SK-N-DZ (cell line): ENCODE results near the gene IGF2.

Experiments used
- DNase-seq: peaks from one replicate; pipeline ENCODE4 v3.0.0-alpha.2; 2015; ENCODE audit warnings: low spot score

The IGF2 gene

GRCh38 chr11:2104524-2105440 is 34.4 kb downstream of the IGF2 start:
- no peak for DNase-seq

DNA sequence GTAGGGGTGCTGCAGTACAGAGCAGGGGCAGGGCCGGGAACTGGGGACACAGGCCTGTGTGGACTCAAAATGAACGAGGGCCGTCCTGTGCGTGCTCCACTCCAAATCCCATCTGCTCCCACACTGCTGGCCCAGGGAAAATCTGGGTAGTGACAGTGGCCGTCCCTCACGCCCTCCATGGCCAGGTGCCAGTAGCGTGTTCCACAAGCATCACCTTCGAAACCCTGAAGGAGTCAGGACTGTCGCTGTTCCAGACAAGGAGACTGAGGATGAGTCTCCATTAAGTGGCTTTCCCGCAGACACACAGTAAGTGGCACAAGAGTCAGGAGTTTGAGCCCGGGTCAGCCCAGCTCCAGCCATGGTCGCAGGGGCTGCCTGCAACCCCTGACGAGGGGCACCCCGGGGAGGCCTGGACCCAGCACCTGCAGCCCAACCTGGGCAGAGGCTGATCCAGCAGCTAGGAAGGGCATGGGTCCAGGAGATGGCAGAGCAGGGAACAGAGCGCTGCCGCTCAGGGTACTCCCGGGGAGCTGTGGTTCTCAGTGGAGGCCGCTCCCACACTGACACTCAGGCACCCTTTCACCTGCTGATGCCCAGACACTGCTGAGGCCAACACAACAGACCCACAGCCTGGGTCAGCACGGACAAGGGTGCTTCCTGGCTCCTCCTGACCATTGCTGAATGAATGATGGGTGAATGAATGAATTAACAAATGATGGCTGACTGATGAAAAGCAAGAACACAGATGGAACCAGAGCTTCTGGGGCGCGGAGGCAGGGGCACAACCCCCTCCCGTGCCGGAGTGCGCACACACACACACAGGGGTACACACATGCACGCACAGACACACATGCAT is 35.3 kb downstream of the IGF2 start:
- DNase-seq = no peak

DNA sequence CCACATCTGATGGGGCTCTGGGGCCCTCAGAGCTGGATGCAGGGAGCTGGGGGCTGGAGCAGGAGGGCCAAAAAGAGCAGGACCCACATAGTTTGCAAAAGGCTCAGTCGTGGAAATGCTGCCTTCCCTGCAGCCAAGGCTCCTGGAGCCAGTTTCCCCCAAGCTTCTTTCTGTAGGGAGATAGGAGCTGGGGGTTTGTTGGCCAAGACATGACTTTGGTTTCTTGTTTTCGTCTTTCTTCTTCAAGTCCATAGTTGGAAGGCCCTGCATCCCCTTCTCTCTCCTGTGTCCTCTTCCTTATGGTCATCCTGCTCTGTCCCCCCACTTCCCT is 36.3 kb downstream of the IGF2 start:
- DNase-seq = no peak

DNA sequence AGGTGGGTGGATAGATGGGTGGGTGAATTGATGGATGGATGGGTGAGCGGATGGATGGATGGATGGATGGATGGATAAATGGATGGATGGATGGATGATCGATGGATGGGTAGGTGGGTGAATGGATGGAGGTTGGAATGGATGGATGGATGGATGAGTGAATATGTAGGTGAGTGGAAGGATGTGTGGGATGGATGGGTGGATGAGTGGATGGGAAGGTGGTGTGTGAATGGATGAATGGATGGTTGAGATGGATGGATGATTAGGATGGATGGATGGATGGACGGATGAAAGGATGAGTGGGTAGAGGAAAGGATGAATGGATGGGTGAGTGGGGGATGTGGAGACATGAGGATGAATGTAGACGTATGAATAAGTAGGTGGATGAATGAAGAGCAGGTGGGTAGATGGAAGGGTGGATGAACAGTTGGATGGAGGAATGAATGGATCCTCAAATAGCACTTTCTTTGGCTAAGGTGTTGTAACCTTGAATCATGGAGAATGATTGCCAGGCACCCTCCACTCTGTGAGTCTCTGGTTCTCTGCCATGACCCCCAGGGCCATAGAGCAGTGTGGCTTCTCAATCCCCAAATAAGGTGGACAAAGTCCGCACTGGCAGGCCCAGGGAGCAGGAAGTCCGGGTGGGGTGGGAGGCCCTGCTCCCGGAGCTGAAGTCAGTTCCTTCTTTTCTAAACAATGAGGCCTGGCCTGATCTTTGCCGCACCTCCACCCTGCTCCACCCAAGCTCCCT is 36.9 kb downstream of the IGF2 start:
- DNase-seq = no peak

- no peak for DNase-seq
Observed at GRCh38 chr11:2101171-2101675, 38.0 kb downstream of the IGF2 start.

GRCh38 chr11:2100361-2101170 is 38.6 kb downstream of the IGF2 start:
- no peak for DNase-seq

DNA sequence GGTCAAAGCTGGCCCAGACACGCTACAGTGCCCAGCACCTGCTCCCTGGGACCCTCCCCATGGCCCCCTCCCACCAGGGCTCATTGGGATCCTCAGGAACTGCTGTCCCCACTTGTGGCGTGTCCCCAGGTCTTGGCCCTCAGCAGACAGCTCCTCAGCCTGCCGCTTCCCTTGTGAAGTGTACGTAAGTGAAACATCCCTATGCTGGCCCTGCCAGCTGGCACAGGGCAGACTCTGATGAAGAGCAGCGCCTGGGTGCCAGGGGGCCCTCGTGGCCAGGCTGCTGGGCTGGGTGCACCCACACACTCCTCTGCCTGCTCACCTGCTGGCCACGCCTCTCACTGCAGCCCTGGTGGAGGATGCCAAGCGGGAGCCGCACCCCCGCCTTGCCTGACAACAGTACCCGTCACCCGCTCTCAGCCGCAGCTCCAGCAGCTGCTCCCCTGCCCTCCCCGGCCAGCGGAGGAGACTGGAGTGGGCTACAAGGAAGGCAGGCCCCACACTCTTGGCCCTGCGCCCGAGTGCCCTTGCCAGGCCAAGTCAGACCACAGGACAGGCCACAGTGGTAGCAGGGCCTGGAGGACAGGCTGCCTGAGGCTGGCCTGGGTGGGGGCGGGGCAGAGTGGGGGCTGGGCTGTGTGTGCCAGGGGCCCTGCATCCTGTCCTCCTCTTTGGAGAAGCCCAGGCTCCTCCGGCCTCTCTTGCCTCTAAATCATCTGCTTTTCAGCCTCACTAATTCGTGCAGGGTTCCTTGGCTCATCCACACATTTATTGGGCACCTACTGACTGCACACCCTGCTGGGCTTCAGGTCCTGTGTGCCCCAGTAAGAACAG is 39.5 kb downstream of the IGF2 start:
- no peak for DNase-seq

DNA sequence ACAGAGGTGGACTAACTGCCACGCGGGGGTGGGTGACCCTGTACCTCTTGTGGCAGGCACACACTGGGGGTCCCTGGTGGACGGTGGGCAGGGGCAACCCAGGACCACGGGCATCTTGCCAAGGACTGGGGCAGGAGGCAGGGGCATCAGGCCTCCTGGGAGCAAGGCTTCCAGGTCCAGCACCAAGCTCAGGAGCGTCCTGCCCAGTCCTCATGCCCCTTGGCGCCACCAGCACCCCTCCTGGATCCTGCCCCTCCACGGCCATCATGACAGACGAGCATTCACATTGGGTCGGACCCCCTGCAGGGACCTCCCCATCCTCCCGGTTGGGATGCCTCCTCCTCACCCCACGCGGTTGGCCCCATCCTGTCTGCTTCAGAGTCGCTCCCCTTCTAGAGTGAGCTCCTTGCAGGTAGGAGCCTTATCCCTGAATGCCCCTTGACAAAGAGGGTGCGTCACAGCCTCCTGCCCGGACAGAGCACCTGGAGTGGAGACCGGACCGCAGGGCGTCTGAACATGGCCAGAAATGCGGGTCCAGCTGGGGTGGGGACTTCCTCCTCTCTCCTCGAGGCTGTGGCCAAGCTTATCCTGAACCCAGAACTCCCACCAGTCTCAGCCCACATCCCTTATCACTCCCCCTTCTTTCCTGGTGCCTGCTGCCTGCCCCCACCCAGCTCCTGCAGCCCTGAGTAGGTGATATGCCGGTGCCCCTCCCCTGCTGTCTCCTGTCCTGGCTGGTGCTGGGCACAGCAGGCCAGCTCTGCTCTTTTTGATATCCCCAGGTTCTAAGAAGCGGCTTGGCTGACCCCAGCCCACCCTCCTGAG is 40.3 kb downstream of the IGF2 start:
- DNase-seq = no peak

DNA sequence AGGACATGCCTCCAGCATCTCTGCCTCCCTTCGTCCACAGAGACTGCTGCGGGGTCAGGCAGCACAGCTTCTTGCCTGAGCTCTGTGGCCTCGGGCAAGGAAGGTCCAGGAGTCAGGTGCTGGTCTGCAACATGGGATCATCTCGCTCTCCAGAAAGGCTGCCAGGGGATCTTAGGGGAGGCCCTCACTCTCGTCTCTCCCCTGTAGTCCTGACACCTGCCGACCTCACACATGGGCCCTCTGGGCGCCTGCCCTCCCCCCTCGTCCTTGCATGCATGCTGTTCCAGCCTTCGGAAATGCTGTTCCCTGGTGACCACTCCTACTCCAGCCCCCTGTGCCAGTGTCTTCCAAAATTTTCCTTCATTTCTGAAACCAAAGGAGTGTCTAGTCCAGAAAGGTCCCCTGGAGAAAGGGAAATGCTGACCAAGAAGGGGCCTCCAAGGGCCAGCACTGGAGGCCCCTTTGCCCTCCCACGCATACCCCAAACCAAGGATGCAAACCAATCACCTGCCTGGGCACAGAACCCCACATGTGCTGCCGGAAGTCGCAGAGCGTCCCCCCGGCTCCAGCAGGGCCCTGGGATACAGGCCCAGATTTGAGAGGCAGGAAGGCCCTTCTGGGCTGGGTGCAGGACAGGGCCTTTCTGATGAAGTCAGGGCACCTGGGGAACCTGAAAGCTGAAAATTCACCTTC is 41.0 kb downstream of the IGF2 start:
- DNase-seq = no peak

- no peak for DNase-seq
Observed at GRCh38 chr11:2097356-2097997, 41.7 kb downstream of the IGF2 start.

DNA sequence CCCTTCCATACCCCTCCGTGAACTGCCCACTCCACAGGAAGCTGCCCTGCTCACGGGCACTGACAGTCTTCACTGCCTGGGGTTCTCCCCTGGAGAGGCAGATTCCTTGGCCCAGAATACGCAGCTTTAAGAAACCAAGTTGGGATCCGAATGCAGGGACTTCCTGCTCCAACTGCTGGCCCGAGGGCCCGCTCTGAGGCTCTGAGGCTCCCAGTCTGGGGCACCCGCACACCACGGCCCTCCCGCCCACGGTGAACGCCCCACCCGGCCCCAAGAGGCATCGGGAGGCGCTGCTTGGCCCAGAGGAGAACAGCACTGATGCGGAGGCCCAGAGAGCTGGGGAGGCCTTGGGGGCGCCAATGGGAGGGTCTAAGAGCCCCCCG is 42.3 kb downstream of the IGF2 start:
- DNase-seq = no peak

DNA sequence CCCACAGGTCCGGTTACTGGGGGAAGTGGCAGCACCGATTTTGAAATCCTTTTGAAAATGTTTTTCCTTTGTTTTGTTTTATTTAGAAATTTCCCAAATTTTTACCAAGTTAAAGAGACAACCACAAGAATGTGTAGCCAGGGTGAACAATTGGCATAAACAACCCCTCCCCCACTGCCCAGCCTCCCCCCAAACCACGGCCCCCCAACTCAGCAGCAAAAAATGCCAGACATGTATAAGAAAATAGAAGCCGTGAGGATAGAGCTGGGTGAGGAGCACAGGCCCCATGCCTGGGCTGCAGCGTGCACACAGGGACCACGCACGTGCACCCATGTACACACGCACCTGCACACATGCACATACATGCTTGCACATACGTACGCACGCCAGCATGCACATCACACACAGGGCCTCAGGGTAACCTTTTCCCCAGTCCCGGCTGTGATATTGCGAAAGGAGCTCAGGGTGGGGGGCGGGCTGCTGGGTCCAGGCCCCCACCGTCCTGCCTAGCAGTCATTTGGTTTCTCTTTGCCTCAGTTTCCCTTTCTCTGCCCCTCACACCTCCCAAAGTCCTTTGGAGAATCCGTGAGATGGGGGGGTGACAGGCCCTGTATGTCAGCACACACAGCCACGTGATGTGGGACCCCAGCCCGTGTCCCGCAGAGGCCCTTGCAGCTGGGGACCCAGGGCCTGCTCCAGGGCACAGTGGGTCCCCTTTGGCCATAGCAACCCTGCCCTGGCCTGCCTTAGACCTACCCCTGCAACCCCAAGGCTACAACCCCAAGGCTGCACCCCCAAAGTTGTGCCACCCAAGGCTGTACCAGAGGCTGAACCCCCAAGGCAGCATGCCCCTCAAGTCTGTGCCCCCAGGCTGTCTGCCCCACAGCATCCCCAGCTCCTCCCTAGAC is 42.9 kb downstream of the IGF2 start:
- DNase-seq = no peak

- DNase-seq = no peak
Observed at GRCh38 chr11:2095542-2095941, 43.6 kb downstream of the IGF2 start.

DNA sequence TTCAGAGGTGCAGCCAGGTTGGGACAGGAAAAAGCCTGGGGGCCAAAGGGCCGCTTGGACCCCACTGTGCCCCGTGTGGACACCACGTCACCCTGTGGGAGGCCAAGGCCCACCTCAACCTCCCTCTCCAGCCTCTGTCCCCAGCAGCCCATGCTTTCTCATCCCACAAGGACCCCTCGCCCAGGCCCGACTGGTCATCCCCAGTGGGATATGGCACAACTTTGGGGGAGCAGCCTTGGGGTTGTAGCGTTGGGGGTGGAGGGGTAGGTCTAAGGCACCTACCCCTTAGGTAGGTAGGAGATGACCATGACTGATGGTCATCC is 44.0 kb downstream of the IGF2 start:
- DNase-seq = no peak

DNA sequence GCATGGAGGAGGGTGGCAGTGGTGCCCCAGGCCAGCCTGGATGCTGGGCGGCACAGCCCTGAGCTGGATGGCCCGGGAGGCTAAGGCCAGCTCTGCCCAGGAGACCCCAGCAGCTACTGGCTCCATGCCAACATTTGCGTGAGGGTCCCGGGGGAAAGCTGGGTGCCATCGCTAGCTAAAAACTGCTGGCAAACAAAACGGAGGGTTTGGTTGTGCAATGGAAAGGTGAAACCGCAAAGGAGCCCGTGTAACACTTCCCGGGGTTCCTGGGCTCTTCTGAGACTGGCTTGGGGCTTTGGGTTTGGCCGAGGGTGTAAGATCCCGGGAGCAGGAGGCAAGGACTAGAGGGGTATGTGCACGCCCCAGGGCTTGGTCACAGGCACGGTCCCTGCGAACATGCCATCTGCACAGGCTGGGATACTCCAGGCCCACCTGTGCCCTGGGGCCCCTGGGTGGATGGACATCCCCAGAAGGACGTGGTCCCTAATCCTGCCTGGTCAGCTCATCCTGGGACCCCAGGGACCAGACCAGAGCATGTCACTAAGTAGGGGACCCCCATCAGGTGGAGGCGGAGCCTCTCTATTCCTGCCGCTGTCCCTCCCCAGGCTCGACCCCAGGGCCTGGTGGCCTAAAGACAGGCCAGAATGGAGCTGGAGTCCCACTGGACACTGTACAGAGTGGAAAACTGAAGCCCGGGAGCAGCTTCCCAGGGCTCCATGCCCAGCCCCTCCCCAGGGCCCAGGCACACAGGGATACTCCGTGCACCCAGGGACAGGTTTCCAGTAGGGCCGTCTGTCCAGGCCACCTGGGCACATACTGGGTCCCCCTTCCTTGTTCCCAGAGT is 44.6 kb downstream of the IGF2 start:
- no peak for DNase-seq
